GM23248 (cell line): ENCODE measurements around the gene SPPL2A. TPM values are rescaled to one million over a fixed set of nuclear protein-coding genes. Genes with fewer than 3 reads are reported as not detected.

ENCODE experiments used
- DNase-seq: peaks from one replicate; pipeline ENCODE4 v3.0.0-alpha.2; 2015
- H2AFZ ChIP-seq: fragments of 200-600 bp; sonication (generic); 2 replicates; pipeline ENCODE4 v1.6.1; 2016; ENCODE audit warnings: antibody characterized with exemption
- H3F3A ChIP-seq: fragments of 200-600 bp; sonication (generic); 2 replicates; pipeline ENCODE4 v1.6.1; 2016; ENCODE audit warnings: mild to moderate bottlenecking, antibody characterized with exemption, mixed run types; ENCODE audit not compliant: insufficient read depth
- H3K27ac ChIP-seq: fragments of 200-600 bp; sonication (generic); 2 replicates; pipeline ENCODE4 v1.5.1; 2016; ENCODE audit warnings: mild to moderate bottlenecking
- H3K27me3 ChIP-seq: fragments of 200-600 bp; sonication (generic); replicated peaks from 2 replicates; pipeline ENCODE4 v1.6.1; 2016; ENCODE audit warnings: mild to moderate bottlenecking; ENCODE audit not compliant: insufficient read depth
- H3K36me3 ChIP-seq: fragments of 200-600 bp; sonication (generic); 2 replicates; pipeline ENCODE4 v1.6.1; 2016; ENCODE audit warnings: low read depth, mild to moderate bottlenecking
- H3K4me1 ChIP-seq: fragments of 200-600 bp; sonication (generic); 2 replicates; pipeline ENCODE4 v1.6.1; 2016; ENCODE audit warnings: mild to moderate bottlenecking; ENCODE audit not compliant: insufficient read depth
- H3K4me2 ChIP-seq: fragments of 200-600 bp; sonication (generic); one replicate; pipeline ENCODE4 v1.6.1; 2016; ENCODE audit warnings: mild to moderate bottlenecking; ENCODE audit not compliant: unreplicated experiment
- H3K4me3 ChIP-seq: fragments of 200-600 bp; sonication (generic); 2 replicates; pipeline ENCODE4 v1.5.1; 2016; ENCODE audit warnings: mild to moderate bottlenecking
- H3K79me2 ChIP-seq: fragments of 200-600 bp; sonication (generic); 2 replicates; pipeline ENCODE4 v1.6.1; 2016; ENCODE audit warnings: mild to moderate bottlenecking; ENCODE audit not compliant: insufficient read depth
- H3K9ac ChIP-seq: fragments of 200-600 bp; sonication (generic); 2 replicates; pipeline ENCODE4 v1.6.1; 2016; ENCODE audit warnings: mild to moderate bottlenecking
- H3K9me2 ChIP-seq: fragments of 200-600 bp; sonication (generic); 2 replicates; pipeline ENCODE4 v1.6.1; 2016; ENCODE audit warnings: mixed run types, mild to moderate bottlenecking, moderate library complexity; ENCODE audit not compliant: insufficient read depth
- H3K9me3 ChIP-seq: fragments of 200-600 bp; sonication (generic); one replicate; pipeline ENCODE4 v1.6.1; 2017; ENCODE audit warnings: low read depth
- H4K20me1 ChIP-seq: fragments of 200-600 bp; sonication (generic); 2 replicates; pipeline ENCODE4 v1.6.0; 2016; ENCODE audit not compliant: insufficient read depth
- EZH2 ChIP-seq: fragments of 200-600 bp; sonication (generic); IDR thresholded peaks from 2 replicates; pipeline ENCODE4 v1.6.1; 2018; ENCODE audit warnings: antibody characterized with exemption, mild to moderate bottlenecking; ENCODE audit not compliant: insufficient read depth, poor library complexity, severe bottlenecking
- EZH2phosphoT487 ChIP-seq: fragments of 200-600 bp; sonication (generic); IDR thresholded peaks from 2 replicates; pipeline ENCODE4 v1.6.1; 2018; ENCODE audit warnings: antibody characterized with exemption, moderate library complexity, mild to moderate bottlenecking, low read depth; ENCODE audit not compliant: insufficient read depth
- WGBS, 2 experiments: methylation state at CpG; one replicate each; pipeline ENCODE4 v1.1.6; 2015 to 2017; ENCODE audit warnings: low lambda C conversion rate in 2 of 2, low coverage in 1 of 2; ENCODE audit errors: missing lambda C conversion rate in 2 of 2; 5-methylcytosine and 5-hydroxymethylcytosine counted together
- in situ Hi-C: fragments of 300-500 bp; cut with MboI; formaldehyde crosslinking; loops from 2 replicates; pipeline ENCODE4 v1.15.0; 2020
- polyA plus RNA-seq: library from polyadenylated mRNA; unstranded; fragments of >200 nt; fragmentation: Nextera tagmentation; extraction: Ambion mirVana; gene quantifications from 2 replicates; pipeline ENCODE4 v1.2.1, GENCODE V29; 2016
- total RNA-seq: library from RNA; depleted of rRNA; stranded (reverse); fragments of >200 nt; shearing (Covaris generic); gene quantifications from 2 replicates; pipeline ENCODE4 v1.2.3, GENCODE V29; 2014

The SPPL2A gene
- total and polyA plus RNA-seq, 2 experiments from 2014 or later, result 124 to 149 TPM

DNA sequence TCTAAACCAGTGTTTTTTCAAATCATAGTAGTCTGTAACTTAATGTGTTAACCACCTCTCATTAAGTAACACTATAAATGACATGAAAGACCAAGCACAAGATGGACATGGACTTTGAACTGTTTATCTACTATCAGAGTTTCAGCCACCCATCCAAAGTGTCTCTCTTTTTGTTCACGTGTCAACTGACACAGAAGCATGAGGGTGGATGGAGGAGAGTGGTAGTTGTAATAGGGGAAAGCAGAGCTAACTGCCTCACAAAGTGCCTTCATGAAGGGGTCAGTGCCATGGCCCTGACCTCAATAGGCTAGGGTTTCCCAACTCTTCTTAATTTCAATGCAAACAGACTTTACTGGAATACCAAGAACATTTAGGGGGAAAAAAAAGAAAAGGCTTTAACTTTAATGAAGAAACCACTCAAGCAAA is 46.8 kb downstream of the SPPL2A start:
- no peaks in the 10 kb centered on the region for H3F3A ChIP-seq
- H3K9me2 ChIP-seq, result no peaks in the 10 kb centered on the region
- 53 to 64% methylated on average over 1 of the region's 1 CpG for WGBS, 2 experiments
- H3K27ac ChIP-seq, result no peak overlapping the region
- H3K9me3 ChIP-seq, result no peaks in the 10 kb centered on the region
- DNase-seq, result no peak
- no peaks in the 10 kb centered on the region for H3K4me1 ChIP-seq
- H2AFZ ChIP-seq, result no peak overlapping the region
- no peaks in the 10 kb centered on the region for H4K20me1 ChIP-seq
- no peak overlapping the region for H3K4me2 ChIP-seq
- H3K9ac ChIP-seq, result no peak overlapping the region
- in situ Hi-C loops, result no loop called here
- H3K4me3 ChIP-seq, result no peak overlapping the region
- H3K79me2 ChIP-seq, result no peaks in the 10 kb centered on the region
- no peak for TF ChIP-seq EZH2phosphoT487
- no peak for TF ChIP-seq EZH2
- no peaks in the 10 kb centered on the region for H3K27me3 ChIP-seq
- H3K36me3 ChIP-seq, result peaks cover 49% of the 10 kb centered on the region; the same call in 1 of the 2 replicates

DNA sequence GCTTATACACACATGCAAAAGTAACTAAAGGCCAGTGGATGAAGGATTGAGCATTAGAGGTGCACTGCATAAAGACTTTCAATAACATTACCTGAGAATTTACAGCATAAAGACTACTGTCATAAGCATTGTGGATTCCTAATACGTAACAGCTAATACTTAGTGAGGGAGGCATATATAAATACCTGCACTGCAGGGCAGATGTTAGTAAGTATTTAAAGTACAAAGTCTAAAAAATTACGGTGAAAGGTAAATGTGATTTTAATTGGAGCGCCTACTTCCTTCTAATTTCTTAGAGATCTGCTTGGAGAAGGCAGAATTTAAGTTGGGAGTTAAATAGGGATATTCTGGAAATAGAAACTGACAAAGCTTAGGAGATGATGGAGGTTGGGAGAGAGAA is 53.5 kb downstream of the SPPL2A start:
- peaks cover 21% of the 10 kb centered on the region; the same call in 1 of the 2 replicates for H3K36me3 ChIP-seq
- H3K9me2 ChIP-seq, result no peaks in the 10 kb centered on the region
- H4K20me1 ChIP-seq, result no peaks in the 10 kb centered on the region
- H3F3A ChIP-seq, result no peaks in the 10 kb centered on the region
- no peak overlapping the region for H2AFZ ChIP-seq
- H3K4me3 ChIP-seq, result no peak overlapping the region
- DNase-seq, result no peak
- H3K79me2 ChIP-seq, result no peaks in the 10 kb centered on the region
- no peaks in the 10 kb centered on the region for H3K9me3 ChIP-seq
- no peak overlapping the region for H3K27ac ChIP-seq
- TF ChIP-seq EZH2 (no peak), EZH2phosphoT487 (no peak)
- no peak overlapping the region for H3K9ac ChIP-seq
- H3K4me2 ChIP-seq, result no peak overlapping the region
- 96% methylated on average over 3 of the region's 3 CpGs for WGBS, 2 experiments
- in situ Hi-C loops, result no loop called here
- no peaks in the 10 kb centered on the region for H3K4me1 ChIP-seq
- no peaks in the 10 kb centered on the region for H3K27me3 ChIP-seq

DNA sequence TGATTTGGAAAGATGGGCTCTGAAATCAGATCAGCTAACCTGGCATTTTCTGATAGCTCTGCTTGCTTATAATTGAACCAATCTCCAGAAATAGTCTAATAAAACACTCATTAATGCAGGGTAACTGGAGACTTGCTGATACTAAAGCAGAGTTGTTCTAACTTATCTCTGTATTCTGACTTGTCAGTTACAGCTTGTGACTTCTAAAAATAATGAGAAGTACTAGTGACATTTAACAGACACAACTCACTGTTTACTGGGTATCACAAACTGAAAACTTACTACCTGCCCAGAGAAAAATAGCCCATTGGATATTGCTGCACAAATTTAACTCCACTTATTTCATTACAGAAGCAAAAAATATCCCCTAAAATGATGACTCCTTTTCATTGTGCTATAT is 54.9 kb downstream of the SPPL2A start:
- H3K9me3 ChIP-seq, result no peaks in the 10 kb centered on the region
- H3K27ac ChIP-seq, result no peak overlapping the region
- H3K27me3 ChIP-seq, result no peaks in the 10 kb centered on the region
- H3K36me3 ChIP-seq, result peaks cover 23% of the 10 kb centered on the region; the same call in 1 of the 2 replicates
- TF ChIP-seq EZH2 (no peak), EZH2phosphoT487 (no peak)
- no peak overlapping the region for H2AFZ ChIP-seq
- in situ Hi-C loops, result no loop called here
- 0 out of 2 replicates have a peak, but pooled peaks cover 2% of the 10 kb centered on the region for H3F3A ChIP-seq
- no peak overlapping the region for H3K4me3 ChIP-seq
- H3K9me2 ChIP-seq, result no peaks in the 10 kb centered on the region
- H4K20me1 ChIP-seq, result no peaks in the 10 kb centered on the region
- no peak overlapping the region for H3K4me2 ChIP-seq
- no peak for DNase-seq
- H3K9ac ChIP-seq, result no peak overlapping the region
- no peaks in the 10 kb centered on the region for H3K4me1 ChIP-seq
- no peaks in the 10 kb centered on the region for H3K79me2 ChIP-seq

DNA sequence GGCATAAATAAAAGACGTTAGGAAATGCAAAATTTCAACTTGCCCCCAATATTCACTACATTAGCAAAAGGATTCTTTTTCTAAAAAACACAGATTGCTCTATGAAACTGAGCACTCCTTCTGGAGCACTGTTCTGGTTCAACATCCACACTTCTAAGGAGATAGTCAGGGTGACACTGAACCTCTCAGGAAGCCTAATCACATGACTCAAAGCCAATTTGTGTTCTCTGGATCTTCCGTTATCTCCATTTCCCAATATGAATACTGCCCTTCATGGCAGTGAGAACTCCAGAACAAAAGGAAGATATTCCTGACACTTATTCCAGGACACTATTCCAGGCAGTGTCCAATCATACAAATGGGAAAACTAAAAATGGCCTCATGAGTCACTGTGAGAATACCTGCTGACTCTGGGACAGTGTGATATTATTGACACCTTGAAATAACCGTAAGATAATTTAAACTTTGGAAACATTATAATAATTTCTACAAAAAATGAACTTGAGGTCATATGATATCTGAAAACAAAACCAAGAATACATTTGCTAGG is 57.6 kb downstream of the SPPL2A start:
- H3F3A ChIP-seq, result 0 out of 2 replicates have a peak, but pooled peaks cover 5% of the 10 kb centered on the region
- H3K79me2 ChIP-seq, result no peaks in the 10 kb centered on the region
- H3K36me3 ChIP-seq, result peaks cover 20% of the 10 kb centered on the region; the same call in 1 of the 2 replicates
- no peaks in the 10 kb centered on the region for H3K9me3 ChIP-seq
- peaks cover 1% of the 10 kb centered on the region; the same call in 1 of the 2 replicates for H3K4me1 ChIP-seq
- H3K4me3 ChIP-seq, result no peak overlapping the region
- no peak overlapping the region for H3K27ac ChIP-seq
- no peaks in the 10 kb centered on the region for H3K9me2 ChIP-seq
- H3K9ac ChIP-seq, result no peak overlapping the region
- H3K27me3 ChIP-seq, result no peaks in the 10 kb centered on the region
- 70 to 73% methylated on average over 3 of the region's 3 CpGs for WGBS, 2 experiments
- H3K4me2 ChIP-seq, result no peak overlapping the region
- H2AFZ ChIP-seq, result no peak overlapping the region
- in situ Hi-C loops, result no loop called here
- no peak for TF ChIP-seq EZH2phosphoT487
- TF ChIP-seq EZH2, result no peak
- no peak for DNase-seq
- no peaks in the 10 kb centered on the region for H4K20me1 ChIP-seq

DNA sequence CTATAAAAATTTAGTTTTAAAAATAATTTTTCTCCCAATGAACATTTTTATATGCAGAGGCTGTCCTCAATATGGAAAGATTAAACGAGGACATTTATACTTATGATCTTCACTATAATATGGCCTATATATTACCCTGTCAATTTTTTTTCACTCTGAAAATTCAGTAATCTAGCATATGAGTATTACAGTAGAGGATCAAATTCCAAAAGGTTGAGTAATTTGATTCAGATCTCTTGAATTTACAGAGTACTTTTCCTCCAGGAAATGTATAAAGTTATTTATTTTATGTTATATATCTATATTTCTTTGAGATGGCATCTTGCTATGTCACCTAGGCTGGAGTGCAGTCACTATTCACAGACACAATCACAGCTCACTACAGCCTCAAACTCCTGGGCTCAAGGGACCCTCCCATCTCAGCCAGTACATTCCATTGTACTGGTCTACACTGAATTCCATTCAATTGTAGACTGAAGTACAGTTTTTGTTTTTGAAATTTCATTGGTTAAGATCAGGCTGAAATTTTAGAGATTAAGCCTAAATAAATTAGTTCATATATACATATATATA is 62.7 kb downstream of the SPPL2A start:
- no peaks in the 10 kb centered on the region for H3K9me2 ChIP-seq
- no peak overlapping the region for H3K4me3 ChIP-seq
- H3K27ac ChIP-seq, result no peak overlapping the region
- TF ChIP-seq EZH2phosphoT487 (no peak), EZH2 (no peak)
- in situ Hi-C loops, result no loop called here
- H4K20me1 ChIP-seq, result no peaks in the 10 kb centered on the region
- H3F3A ChIP-seq, result peaks cover 9% of the 10 kb centered on the region; the same call in 1 of the 2 replicates
- H3K4me1 ChIP-seq, result peaks cover 8% of the 10 kb centered on the region; the same call in 1 of the 2 replicates
- H3K4me2 ChIP-seq, result no peak overlapping the region
- H3K9ac ChIP-seq, result no peak overlapping the region
- peak; percentile 37 for DNase-seq
- H2AFZ ChIP-seq, result no peak overlapping the region
- H3K79me2 ChIP-seq, result no peaks in the 10 kb centered on the region
- H3K9me3 ChIP-seq, result no peaks in the 10 kb centered on the region
- WGBS, 2 experiments, result 96 to 98% methylated on average over 1 of the region's 1 CpG
- peaks cover 15% of the 10 kb centered on the region; the same call in 1 of the 2 replicates for H3K36me3 ChIP-seq
- no peaks in the 10 kb centered on the region for H3K27me3 ChIP-seq
